Coronary artery (tissue), 2 donors: ENCODE results near the gene C19orf85.

Source experiments
- DNase-seq: peaks from one replicate; pipeline ENCODE4 v3.0.0-alpha.2; 2017; ENCODE audit warnings: low spot score
- H3K27ac ChIP-seq, 2 donors: fragments of 200-600 bp; sonication (generic); one replicate each; pipeline ENCODE4 v1.5.1; 2016 to 2019
- H3K4me3 ChIP-seq: fragments of 200-600 bp; sonication (generic); 2 replicates; pipeline ENCODE4 v1.5.1; 2016; ENCODE audit warnings: mild to moderate bottlenecking, moderate library complexity
- CTCF ChIP-seq: fragments of 200-600 bp; sonication (generic); IDR thresholded peaks from one replicate; pipeline ENCODE4 v1.5.1; 2019; ENCODE audit warnings: antibody characterized with exemption

Gene C19orf85

DNA sequence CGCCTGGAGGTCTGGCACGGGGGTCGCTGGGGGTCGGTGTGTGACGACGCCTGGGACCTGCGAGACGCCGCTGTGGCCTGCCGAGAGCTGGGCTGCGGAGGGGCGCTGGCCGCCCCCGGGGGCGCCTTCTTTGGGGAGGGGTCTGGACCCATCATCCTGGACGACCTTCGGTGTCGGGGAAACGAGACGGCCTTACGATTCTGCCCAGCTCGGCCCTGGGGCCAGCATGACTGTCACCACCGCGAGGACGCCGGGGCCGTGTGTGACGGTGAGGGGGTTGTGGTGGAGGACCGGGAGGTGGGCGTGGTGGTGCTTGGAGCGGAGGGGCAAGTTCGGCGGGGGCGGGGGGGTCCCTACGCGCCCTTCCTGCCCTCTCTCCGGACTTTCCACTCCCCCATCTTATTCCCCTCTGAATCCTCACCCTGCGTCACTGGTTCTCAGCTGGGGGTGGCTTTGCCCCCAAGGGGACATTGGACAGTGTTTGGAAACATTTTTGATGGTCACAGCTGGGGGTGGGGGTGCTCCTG is 29.2 kb upstream of the C19orf85 start:
- H3K4me3 ChIP-seq, result peak overlapping the region; percentile 58
- peak overlapping the region; percentile 58 to 85 for H3K27ac ChIP-seq
- TF ChIP-seq CTCF, result no peak
- DNase-seq, result no peak

DNA sequence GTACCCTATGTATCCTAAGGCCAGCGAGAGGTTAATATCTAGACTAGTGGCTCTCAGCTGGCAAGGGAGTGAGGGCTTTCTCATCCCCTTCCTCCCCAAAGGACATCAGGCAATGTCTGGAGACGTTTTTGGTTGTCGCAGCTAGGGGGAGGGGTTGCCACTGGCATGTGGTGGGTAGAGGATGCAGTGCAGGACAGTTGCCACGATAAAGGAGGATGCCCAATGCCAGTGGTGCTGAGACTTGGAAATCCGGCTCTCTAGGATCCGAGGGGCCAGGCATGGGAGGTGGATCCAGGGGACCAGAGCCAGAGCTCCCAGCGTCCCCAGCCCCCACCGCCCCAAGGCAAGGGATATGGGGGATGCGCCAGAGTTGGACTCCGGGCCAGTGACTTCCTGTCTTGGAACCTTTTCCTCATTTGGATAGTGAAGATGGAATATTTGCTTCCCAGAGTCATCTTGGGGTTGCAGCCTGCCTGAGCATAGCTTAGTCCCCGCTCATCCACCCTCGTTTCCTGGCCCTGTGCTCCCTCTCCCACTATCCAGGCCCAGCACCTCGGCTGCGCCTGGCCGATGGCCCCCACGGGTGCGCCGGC is 28.6 kb upstream of the C19orf85 start:
- Histone ChIP-seq H3K27ac (peak overlapping the region; percentile 58 to 85), H3K4me3 (peak overlapping the region; percentile 58)
- DNase-seq, result no peak
- no peak for TF ChIP-seq CTCF

DNA sequence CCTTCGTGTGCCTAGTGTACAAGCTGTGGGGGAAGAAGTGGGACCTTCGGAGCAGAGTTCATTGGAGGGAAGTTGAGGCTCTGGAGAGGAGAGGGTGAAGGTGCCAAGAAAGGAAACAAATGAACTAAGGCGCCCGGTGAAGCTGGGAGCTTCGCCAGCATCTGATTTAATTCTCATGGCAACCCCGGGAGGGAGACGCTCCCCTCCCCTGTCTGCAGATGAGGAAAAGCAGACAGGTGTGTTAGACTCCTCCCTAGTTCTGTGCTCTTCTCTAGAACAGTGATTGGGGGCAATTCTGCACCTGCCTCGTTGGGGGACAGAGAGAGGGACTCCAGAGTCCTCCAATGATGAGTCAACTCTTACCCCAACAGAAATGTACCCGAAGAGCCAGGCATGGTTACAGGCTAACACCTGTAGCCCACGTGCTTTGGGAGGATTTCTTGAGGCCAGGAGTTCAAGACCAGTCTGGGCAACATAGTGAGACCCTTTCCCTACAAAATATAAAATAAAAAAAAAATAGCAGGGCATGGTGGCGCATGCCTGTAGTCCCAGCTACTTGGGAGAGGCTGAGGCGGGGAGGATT is 27.9 kb upstream of the C19orf85 start:
- Histone ChIP-seq H3K4me3 (no peak overlapping the region), H3K27ac (peak overlapping the region in 1 of 2 donors; percentile 77)
- no peak for TF ChIP-seq CTCF
- no peak for DNase-seq

DNA sequence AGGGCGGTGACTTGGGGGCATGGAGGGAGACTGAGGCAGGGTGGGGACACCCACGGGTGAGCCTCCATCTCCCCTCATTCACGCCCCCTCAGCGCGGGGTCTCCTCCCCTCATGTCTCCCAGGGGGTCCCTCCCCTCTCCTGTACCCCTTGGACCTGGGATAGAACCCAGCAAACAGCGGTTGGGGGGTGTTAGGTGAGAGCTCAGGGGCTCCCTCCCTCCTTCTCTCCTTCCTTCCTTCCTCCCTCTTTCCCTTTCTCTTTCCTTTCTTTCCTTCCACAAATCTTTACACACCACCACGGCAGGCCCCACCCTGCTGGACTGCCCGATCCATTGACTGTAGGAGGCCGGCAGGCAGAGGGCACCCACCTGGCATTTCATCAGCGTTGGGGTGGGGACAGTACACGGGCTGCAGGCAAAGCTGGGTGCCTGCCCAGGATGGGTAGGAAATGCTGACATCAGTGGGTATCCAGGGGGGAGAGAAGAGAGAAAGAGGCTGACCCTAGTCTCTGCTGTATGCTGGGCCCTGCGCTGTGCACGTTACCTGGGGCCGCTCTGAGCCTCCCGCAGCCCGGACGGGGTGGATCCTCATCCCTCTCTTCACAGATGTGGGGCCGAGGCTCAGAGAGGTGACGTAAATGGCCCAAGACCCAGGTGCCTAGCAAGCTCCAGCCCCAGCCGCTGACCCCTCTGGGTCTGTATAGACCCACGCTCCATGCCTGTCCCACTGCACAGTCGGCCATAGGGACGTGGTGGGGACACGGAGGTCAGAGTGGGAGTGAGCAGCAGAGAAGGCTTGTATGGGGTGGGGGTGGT is 27.2 kb upstream of the C19orf85 start:
- no peak for DNase-seq
- H3K4me3 ChIP-seq, result no peak overlapping the region
- TF ChIP-seq CTCF, result no peak
- peak overlapping the region in 1 of 2 donors; percentile 77 for H3K27ac ChIP-seq

DNA sequence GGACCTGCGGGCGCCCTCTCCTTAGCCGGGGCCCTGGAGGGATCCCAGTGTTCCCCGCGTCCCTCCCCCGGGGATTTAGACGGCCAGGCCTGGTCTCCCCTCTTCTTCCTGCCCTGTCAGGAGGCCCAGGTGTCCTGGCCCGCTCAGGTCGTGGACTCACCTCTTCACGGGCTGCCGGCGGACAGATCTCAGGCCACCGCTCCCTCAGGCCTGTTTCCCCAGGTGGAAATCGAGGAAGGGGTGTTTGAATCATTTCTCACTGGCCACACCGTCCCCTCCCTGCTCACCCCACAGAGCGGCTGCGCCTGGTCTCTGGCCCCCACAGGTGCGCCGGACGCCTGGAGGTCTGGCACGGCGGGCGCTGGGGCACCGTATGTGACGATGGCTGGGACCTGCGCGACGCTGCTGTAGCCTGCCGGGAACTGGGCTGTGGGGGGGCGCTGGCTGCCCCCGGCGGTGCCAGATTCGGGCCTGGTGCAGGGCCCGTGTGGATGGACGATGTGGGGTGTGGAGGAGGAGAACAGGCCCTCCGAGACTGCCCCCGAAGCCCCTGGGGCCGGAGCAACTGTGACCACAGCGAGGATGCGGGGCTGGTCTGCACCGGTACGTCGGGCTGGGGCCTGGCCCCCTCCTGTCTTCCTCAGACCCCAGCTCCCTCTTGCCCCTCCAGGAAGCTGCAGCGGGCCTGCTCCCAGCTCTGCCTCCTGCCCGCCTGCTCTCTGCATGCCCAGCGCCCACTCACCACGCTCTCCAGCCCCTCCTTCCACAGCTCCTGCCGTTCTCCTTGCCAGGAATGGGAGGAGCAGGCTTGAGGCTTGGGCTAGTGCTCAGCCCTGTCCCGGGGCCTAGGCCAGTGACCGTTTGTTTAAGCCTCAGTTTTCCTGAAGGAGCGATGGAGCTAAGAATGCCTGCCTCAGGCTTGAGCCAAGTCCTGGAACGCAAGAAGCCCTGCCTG is 26.2 kb upstream of the C19orf85 start:
- DNase-seq, result no peak
- no peak for TF ChIP-seq CTCF
- no peak overlapping the region for H3K4me3 ChIP-seq
- peak overlapping the region in 1 of 2 donors; percentile 77 for H3K27ac ChIP-seq

DNA sequence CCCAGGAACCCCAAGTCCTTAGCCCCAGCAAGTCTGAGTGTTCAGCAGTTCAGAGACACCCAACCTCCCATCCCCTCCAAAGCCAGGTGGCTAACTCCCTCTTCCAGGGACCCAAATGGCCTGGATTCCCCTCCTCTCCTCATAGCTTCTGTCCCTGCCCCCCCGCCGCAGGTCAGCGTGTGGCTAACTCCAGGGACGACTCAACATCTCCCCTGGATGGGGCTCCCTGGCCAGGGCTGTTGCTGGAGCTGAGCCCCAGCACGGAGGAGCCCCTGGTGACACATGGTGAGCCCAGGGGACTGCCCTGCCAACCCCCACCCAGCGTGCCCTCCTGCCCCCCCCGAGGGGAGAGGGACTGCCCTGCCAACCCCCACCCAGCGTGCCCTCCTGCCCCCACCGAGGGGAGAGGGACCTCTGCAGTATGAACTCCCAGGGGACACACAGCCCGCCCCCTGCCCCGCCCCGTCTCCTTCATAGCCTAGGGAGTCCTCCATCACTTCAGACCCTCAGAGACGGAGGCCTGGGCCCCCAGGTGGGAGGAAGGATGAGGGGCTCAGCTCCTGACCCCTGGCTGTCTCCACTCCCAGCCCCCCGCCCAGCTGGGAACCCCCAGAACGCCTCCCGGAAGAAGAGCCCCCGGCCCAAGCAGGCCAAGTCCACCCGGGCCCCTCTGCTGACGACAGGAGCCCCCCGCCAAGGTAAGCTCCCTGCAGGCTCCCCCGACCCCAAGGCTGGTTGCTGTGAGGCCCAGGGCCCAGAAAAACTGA is 25.3 kb upstream of the C19orf85 start:
- DNase-seq, result no peak
- TF ChIP-seq CTCF, result no peak
- Histone ChIP-seq H3K27ac (peak overlapping the region in 1 of 2 donors; percentile 93), H3K4me3 (no peak overlapping the region)
